HG02759 (cell line): ENCODE measurements around the gene AJAP1.
"Not testable (repeated sequence)": the region's sequence is repeated elsewhere in the genome, so short reads cannot be mapped to it uniquely, and the experiment has no call there.

ENCODE experiments used
- ATAC-seq: cut with Tn5 transposase; IDR thresholded peaks from one replicate; pipeline ENCODE4 v1.9.1; 2021; ENCODE audit warnings: mild to moderate bottlenecking, moderate library complexity; ENCODE audit not compliant: unreplicated experiment

Gene AJAP1, protein sequence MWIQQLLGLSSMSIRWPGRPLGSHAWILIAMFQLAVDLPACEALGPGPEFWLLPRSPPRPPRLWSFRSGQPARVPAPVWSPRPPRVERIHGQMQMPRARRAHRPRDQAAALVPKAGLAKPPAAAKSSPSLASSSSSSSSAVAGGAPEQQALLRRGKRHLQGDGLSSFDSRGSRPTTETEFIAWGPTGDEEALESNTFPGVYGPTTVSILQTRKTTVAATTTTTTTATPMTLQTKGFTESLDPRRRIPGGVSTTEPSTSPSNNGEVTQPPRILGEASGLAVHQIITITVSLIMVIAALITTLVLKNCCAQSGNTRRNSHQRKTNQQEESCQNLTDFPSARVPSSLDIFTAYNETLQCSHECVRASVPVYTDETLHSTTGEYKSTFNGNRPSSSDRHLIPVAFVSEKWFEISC

DNA sequence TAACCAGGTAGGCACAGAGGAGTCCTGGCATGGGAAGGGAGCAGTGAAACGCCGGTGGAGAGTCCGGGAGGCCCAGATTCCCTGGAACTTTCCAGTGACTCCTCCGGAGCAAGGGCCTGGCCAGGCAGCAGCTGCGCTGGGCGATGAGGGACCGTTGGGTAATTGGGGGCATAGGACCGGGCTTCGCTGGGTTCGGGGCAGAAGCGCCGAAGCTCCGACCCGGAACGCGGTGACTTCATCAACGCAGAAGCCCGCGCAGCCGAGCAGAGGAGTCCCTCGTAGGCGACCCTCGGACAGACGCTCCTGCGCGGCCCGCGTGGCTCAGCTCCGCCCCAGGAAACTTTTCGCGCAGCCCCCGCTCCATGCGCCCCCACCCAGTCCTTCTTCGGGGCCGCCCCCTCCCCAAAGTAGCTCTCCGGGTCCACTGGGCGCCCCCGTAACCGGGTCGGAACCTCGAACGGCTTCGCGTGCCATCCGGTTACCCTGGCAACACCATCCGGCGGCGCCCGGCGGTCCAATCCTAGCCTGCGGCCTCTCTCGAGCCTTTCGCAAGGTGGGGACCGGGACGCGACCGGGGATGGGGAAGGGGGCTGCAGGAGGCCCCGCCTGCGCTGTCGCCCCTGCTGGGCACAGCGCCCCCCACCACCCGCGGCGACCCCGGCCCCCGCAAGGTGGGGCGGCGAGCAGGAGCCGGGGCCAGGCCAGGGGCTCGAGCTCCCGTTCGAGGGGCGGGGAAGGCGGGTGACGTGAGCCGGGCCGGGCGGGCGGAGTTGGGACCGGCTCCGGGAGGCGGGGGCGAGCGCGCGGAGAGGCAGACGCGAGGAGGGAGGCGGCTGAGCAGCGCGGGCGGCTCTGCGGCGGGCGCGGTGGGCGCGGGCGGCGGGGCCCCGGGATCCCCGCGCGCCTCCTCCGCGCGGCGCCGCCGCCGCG is at the start of gene AJAP1:
AJAP1 (plus strand) TSS at position 814 of the 930 bp plus-strand sequence. CDS start 817 bp downstream, outside the sequence.
- ATAC-seq, result no peak

DNA sequence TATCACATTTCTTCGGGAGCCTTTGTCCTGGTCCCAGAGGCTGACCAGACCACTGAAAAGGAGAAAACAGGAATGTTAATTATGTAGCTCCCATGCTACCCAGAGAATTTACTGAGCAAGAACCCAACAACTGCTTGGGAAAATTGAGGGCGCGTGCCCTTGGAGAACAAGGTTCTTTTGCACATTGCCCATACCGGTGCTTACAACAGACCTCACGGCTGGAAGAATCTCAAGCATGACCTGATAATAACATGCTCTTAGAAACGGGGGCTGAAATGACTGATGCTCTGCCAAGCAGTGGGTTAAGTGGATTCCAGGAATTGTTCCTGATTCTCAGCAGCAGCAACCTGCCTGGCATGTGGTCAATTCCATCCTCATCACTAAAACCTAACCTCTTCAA is 49.3 kb upstream of the AJAP1 start:
- no peak for ATAC-seq

GRCh38 chr1:4611563-4612341 is 42.7 kb upstream of the AJAP1 start:
- ATAC-seq, result no peak

- ATAC-seq, result no peak
Observed at GRCh38 chr1:4612991-4613390, 41.4 kb upstream of the AJAP1 start.

DNA sequence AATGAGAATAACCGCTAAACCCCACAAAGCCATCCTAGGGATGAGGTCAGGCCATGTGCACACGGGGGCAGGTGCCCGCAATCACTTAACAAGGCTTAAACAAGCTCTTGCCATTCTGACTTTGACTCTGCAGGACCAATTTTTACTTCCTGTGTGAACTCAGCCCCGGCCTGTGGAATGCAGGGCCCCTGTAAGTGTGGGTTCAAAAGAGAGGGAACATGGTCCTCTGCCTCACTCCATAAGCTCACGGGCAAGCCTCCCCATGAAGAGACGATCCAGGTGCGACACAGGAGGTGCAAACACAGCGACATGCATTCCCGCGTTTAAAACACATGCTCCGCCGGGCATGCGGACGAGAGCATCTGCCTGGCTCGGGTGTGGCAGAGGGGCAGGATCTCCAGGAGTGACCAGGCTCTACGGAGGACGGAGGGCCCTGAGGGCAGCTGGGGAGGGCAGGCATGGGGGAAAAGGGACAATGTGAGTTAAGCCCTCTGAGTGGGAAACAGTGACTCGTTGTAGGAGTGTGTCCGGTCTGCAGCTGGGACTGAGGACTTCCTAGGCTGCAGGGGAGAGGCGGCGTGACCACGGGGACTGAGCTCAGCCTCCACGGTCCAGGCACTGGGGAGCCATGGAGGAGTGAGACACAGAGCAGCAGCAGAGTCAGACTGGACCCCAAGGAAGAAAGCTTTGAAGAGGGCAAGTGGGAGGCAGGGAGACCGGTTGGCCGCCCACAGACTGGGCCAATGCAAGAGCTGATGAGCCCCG is 40.6 kb upstream of the AJAP1 start:
- no peak for ATAC-seq

DNA sequence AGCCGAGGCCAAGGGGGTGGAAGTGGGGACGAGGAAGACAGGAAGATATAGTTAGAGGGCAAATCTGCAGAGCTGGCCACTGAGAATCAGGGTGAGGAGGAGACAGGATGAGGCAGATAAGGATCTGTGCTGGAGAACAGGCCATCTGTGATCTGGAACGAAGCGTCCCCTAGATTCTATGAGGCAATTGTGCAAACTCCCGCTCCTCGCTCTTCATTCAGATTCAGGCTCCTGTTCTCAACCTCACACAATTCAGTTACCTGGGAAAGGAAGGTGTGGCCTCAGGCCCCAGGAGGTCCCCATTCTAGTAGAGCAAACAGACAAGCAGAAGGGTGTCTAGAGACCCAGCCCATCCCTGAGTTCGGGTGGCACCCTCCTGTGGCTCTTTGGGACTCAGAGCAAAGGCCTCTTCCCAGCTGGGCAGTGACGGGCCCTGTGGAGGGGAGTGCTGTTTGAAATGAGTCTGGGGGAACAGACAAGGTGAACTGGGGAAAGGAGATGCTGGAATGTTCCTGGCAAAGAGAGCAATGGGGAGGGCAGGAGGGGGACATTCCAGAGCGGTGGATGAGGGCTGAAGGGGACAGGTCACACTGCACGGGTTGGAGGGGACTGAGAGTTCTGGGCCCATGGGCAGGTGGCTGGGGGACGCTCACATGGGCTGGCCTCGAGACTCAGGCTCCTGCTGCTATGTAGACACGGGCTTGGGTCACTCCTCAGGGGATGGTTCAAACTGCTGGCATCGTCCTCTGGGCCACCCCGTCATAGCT is 39.9 kb upstream of the AJAP1 start:
- ATAC-seq, result no peak

DNA sequence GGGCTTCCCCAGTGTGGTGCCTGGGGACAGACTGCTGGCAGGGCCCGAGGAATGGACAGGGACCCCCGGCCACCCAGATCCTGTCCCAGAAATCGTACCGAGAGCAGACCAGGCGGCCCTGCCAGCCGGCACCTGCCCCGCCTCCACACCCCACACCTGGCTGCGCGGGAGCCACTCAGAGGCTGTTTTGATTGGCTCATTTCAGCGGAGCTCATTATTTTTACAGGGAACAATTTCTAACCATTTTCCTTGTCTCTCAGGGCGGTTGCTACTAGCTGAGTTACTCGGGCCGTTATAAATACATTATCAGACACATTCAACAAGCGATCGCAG is 39.3 kb upstream of the AJAP1 start:
- no peak for ATAC-seq

GRCh38 chr1:4615501-4615900 is 38.9 kb upstream of the AJAP1 start:
- no peak for ATAC-seq

GRCh38 chr1:4616831-4617465 is 37.5 kb upstream of the AJAP1 start:
- no peak for ATAC-seq

DNA sequence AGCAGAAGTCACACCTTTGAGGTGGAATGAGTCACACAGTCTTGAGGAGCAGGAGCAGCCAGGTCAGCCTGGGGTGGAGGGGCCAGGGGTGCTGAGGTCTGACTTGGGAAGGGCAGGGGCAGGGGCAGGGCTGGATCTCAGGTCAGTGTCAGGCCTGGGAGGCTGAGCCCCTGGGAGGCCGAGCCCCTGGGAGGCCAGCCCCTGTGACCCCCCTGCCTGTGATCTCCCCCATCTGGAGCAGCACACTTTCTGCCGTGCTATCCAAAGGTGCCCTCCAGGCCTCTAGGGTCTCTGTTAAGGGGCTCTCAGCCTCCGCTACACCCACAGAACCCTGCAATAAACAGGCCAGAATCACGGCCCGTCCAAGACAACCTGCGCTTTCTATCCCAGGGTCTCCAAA is 36.9 kb upstream of the AJAP1 start:
- ATAC-seq, result no peak

DNA sequence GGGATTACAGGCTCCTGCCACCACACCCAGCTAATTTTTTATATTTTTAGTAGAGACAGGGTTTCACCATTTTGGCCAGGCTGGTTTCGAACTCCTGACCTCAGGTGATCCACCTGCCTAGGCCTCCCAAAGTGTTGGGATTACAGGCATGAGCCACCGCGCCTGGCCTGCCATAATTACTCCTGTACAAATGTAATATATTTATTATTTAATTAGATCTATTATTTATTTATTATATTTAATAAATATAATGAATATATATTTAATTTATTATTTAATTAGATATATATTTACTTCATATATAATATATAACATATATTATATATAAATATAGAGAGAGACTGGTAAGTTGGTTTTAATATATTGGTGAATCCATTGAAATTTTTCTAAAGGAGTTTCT is 35.6 kb upstream of the AJAP1 start:
- ATAC-seq, result not testable (repeated sequence)

DNA sequence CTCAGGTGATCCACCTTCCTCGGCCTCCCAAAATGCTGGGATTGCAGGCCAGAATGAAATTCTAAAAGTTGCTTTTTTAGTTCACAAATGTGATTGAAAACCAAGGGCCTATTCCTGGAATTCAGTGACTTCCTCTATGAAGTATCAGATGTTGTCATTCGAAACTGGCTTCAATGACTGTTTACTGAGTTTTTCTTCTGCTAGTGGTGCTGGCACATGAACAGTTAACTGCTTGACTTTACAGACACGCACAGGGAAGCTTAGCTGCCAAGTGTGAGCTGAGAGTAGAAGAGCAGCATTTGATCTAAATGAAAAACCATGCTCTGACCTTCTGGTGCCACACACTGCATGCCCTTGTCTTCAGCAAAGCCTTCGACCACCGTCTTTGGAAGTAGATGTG is 32.8 kb upstream of the AJAP1 start:
- ATAC-seq, result no peak

DNA sequence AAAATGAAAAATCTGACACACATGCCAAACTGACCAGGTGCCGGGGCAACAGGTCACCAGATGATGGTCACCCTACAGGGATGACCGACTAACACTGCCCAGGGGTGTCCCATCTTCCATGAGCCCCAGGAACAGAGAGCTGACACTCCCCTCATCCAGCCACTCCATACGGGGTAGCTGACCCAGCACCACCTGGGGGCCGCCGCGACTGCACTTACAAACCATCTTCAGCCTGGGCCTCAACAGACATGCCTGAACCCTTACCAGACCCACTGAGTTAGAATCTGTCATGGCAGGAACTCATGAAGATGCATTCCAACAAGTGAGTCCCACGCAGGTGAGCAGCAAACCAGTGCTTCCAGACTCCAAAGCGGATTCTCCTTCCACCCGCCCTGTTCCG is 31.6 kb upstream of the AJAP1 start:
- no peak for ATAC-seq

DNA sequence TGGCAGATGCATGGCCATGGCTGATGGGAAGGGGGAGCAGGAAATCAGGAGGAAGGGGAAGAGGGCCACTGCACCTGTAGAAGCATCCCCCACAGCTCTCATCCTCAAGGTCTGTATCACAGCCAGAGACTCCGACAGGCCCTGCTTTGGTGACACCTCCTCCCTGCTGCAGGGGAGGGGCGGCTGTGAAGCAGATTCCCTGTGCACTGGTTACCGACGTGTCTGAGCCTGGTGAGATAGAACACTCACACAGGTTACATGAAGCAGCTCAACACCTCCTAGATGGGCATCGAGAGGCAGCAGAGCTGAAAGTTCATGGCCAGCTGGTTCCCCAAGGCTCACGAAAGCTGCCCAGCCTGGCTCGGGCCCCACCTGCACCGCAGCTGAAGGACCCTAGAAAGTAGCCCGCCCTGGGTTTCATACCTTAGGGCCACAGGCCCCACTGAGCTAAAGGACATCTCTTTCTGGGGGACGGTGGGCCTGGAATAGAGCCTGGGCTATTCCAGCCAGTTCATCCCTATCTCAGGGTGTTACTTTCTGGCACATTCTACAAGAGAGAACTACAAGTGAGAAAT is 30.2 kb upstream of the AJAP1 start:
- no peak for ATAC-seq

DNA sequence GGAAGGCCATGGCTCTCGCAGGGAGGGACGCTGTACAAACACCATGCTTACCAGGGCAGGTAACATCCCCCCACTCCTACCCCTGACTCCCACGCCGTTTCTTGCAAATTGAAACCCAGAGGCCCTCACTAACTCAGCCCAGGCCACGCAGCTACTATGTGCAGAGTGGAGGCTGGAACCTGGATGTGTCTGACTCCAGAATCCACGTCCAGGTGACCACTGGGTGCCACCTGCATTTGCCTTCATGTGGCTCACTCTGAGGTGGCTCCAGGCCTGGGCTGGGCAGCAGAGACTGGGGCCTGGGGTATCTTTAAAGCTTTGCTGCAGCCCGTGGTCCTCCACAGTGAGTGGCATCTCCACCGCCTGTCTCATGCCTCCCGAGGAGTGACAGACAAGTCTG is 29.6 kb upstream of the AJAP1 start:
- no peak for ATAC-seq

- ATAC-seq, result no peak
Observed at GRCh38 chr1:4626061-4626460, 28.3 kb upstream of the AJAP1 start.

DNA sequence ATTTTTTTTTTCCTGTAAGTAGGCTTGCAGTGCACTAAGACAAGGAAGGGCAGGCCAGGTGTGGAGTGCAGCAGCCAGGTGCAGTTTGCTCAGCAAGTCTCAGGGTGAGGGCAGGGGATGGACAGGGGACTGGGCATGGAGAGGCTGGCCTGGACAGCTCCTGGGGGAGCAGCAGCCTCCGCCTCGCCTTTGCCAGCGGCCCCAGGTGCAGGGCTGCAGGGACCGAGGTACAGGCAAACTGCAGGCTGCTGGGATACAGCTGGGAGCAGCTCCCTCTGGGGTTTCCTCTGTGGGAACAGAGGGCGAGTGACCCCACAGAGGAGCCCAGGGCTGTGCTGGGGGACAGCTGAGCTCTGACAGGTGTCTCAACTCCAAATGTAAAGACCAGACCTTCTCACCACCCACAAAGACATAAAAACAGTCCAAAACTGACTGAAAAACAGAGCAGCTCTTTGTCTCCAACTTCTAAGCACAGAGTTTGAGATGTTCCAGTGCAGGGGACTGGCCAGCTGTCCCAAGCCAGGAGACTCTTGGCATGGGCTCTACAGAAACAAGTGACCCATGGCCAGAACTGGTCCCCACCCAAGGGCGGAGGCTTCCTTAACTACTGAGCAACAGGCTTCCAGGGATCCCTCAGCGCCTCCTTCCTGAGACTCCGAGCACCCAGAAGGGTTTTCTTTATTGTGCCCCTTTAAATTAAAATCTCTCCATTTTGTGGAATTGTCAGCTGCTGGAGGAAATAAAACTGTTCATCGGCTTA is 27.7 kb upstream of the AJAP1 start:
- no peak for ATAC-seq

GRCh38 chr1:4627353-4627752 is 27.1 kb upstream of the AJAP1 start:
- no peak for ATAC-seq
